Pancreas (tissue), 10 donors: ENCODE results near the gene SLC39A3. TPM values are rescaled to one million over a fixed set of nuclear protein-coding genes. Genes with fewer than 3 reads are reported as not detected.

ENCODE experiments used
- ATAC-seq, 4 donors: fragments of 200-7000 bp; cut with Tn5 transposase; one replicate each; pipeline versions ENCODE4 v1.8.0 to v1.9.1; 2020; ENCODE audit warnings: mild to moderate bottlenecking in 4 of 4, moderate library complexity in 4 of 4
- DNase-seq, 6 donors: peaks; one replicate each; pipeline ENCODE4 v3.0.0-alpha.2; 2020
- FAIRE-seq: peaks from 2 replicates; lab custom pipeline; 2012; peaks lifted over from hg19 to GRCh38; lab: Jason Lieb, UNC
- H3K27ac ChIP-seq, 4 donors: fragments of 200-600 bp; sonication (generic); 1 replicate in 3 of 4; 2 replicates in 1 of 4; pipeline versions ENCODE4 v1.5.0 to v1.8.0; 2020
- H3K27me3 ChIP-seq, 4 donors: fragments of 200-600 bp; one replicate each; pipeline ENCODE4 v1.8.0; 2021
- H3K36me3 ChIP-seq, 3 donors: fragments of 200-600 bp; sonication (generic) in 1 of 3; one replicate each; pipeline versions ENCODE4 v1.5.0 to v1.8.0; 2020 to 2021
- H3K4me1 ChIP-seq, 3 donors: fragments of 200-600 bp; one replicate each; pipeline ENCODE4 v1.8.0; 2021
- H3K4me3 ChIP-seq, 4 donors: fragments of 200-600 bp; sonication (generic) in 2 of 4; one replicate each; pipeline versions ENCODE4 v1.5.0 to v1.8.0; 2020 to 2021
- H3K9me3 ChIP-seq, 4 donors: fragments of 200-600 bp; one replicate each; pipeline ENCODE4 v1.8.0; 2021
- CTCF ChIP-seq, 4 donors: fragments of 200-600 bp; sonication (generic) in 3 of 4; IDR thresholded peaks; one replicate each; pipeline versions ENCODE4 v1.5.0 to v1.8.0; 2021; ENCODE audit warnings: antibody characterized with exemption in 4 of 4
- WGBS, 2 donors: extraction: QIAGEN DNeasy Blood & Tissue Kit; methylation state at CpG; one replicate each; pipeline ENCODE4 v1.1.7; 2013; 5-methylcytosine and 5-hydroxymethylcytosine counted together
- intact Hi-C, 3 donors: fragments of 100-400 bp; cut with DNase I; formaldehyde crosslinking; loops; one replicate each; pipeline versions ENCODE4 v1.11.1 to v1.14.2; 2022
- polyA plus RNA-seq, 2 donors: library from polyadenylated mRNA; stranded (reverse); fragments of 200-250 nt; gene quantifications; one replicate each; pipeline ENCODE4 v1.2.3, GENCODE V29; 2013
- total RNA-seq, 6 donors: library from RNA; stranded (reverse); fragmentation: NEBNext Ultra II Directional in 4 of 6; extraction: Animal tissue kit (Norgen Biotek cat#: 25700) in 4 of 6; gene quantifications; one replicate each; pipeline versions ENCODE4 v1.2.1 to v1.2.4, GENCODE V29; 2021 to 2023
- donor health status: healthy with polysubstance abuse.
- donor health status: DM: no; HTN: no; CAD: no; lungs with moderate emphysema.
- donor health status: DM: no; HTN: no; CAD: no.
- donor health status: control.
- donor health status: control.
- donor health status: Bipolar disorder and iron deficiency.
- donor health status: DM: yes; HTN: yes; CAD: no.
- donor health status: DM: no; HTN: no; CAD: no.
- donor health status: DM: no; HTN: no; CAD: no.
- donor health status: DM: yes; HTN: yes; CAD: no.

The SLC39A3 gene
- total and polyA plus RNA-seq, 8 donors = 8.7 to 25.6 (median 13.0) TPM

DNA sequence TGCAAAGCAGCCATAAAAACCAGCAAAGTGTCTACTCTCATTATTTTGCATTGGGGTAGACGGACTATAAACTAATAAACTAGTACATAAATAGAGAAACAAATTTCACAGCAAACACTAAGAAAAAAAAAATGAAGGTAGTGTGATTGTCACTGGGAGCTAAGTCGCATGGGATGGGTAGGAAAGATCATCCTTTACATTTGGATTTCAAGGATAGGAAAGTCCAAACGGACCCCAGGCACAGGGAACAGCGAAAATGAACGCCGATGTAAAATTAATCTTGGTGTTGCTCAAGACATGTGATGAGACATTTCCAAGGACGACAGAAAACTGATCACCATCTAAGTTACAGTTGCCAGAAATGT lies 43.9 kb upstream of the SLC39A3 start:
- no peak for ATAC-seq
- Histone ChIP-seq H3K27me3 (no peaks in the 10 kb centered on the region), H3K36me3 (no peaks in the 10 kb centered on the region), H3K4me3 (peak overlapping the region in 1 of 4 donors; percentile 89), H3K27ac (peak overlapping the region; percentile 47 to 75 (median 72)), H3K9me3 (no peaks in the 10 kb centered on the region), H3K4me1 (peaks cover 5 to 27% (median 21%) of the 10 kb centered on the region in 3 donors)
- no peak for DNase-seq
- 55 to 71% methylated on average over 7 of the region's 7 CpGs for WGBS, 2 donors
- no peak for FAIRE-seq
- intact Hi-C loops = no loop called here
- no peak for TF ChIP-seq CTCF (IDR thresholded peaks at IDR 0.05)

GRCh38 chr19:2782936-2783780 lies 43.3 kb upstream of the SLC39A3 start, which contains the start of gene SGTA:
TSS of gene SGTA (minus strand) at chr19:2783273. CDS start at chr19:2769068, 14,205 bp downstream.
- ATAC-seq (peak; percentile 81 to 92 (median 86)), FAIRE-seq (peak; percentile 91), DNase-seq (peak; percentile 92 to 99 (median 98))
- Histone ChIP-seq H3K27me3 (no peaks in the 10 kb centered on the region), H3K4me1 (peaks cover 5 to 27% (median 21%) of the 10 kb centered on the region in 3 donors), H3K36me3 (no peaks in the 10 kb centered on the region), H3K27ac (peak within 1 kb of the TSS; percentile 73 to 87 (median 79)), H3K4me3 (peak within 1 kb of the TSS; percentile 73 to 100 (median 94)), H3K9me3 (no peaks in the 10 kb centered on the region)
- peak in 3 of 4 donors; percentile 15 to 43 (median 23) for TF ChIP-seq CTCF (IDR thresholded peaks at IDR 0.05)
- intact Hi-C loops = no loop called here
- 0% methylated on average over 62 to 68 of the region's 68 CpGs for WGBS, 2 donors

DNA sequence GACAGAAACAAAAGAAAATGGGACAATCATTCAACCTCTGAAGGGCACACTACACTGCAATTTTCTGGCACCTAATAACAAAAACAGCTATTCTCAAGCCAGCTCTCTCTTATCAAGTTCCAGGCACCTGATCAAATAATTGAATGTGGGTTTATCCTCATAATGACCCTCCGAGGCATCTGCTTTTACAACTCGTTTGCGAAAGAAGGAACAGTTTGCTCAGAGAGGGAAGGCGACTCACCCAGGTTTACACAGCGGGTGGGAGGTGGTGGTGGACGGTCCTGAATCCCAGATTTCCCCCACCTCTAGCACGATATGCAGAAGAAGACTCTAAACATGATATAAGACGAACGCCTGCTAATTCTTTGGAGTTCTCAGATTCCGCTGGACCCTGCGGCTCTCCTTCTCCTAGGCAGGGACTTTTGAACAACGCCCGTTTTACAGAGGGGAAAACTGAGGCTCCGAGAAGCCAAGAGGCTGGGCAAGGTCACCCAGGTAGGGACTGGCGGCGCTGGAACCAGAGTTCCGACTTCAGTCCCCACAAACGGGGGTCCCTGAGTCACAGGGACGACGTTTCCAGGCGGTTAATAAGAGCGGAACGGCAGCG lies 42.6 kb upstream of the SLC39A3 start:
- Histone ChIP-seq H3K27ac (peak overlapping the region; percentile 73 to 87 (median 79)), H3K9me3 (no peaks in the 10 kb centered on the region), H3K27me3 (no peaks in the 10 kb centered on the region), H3K4me3 (peak overlapping the region; percentile 73 to 100 (median 94)), H3K36me3 (no peaks in the 10 kb centered on the region), H3K4me1 (peaks cover 5 to 27% (median 21%) of the 10 kb centered on the region in 3 donors)
- ATAC-seq = peak in 1 of 4 donors; percentile 0
- no peak for DNase-seq
- intact Hi-C loops = no loop called here
- no peak for TF ChIP-seq CTCF (IDR thresholded peaks at IDR 0.05)
- WGBS, 2 donors = 0% methylated on average over 24 of the region's 24 CpGs
- FAIRE-seq = no peak

DNA sequence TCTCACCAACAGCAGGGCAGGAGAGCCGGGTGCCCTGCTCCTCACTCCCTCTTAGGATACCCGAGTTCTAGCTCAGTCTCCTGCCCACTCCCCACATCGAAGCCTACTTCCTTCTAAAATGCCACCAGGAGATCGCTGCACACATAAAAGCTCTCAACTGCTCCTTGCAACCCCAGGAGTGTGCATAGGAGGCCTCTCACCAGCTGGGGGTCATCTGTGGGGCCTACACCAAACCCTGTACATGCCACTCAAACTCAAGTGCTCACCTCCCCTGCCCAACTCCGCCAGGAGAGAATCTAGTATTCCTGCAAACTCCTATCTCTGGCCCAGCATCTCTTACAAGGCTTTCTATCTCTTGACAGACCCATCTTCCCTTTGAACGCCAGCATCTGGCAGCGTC lies 40.5 kb upstream of the SLC39A3 start:
- Histone ChIP-seq H3K36me3 (no peaks in the 10 kb centered on the region), H3K9me3 (no peaks in the 10 kb centered on the region), H3K27ac (no peak overlapping the region), H3K4me3 (no peak overlapping the region), H3K27me3 (no peaks in the 10 kb centered on the region), H3K4me1 (peaks cover 0 to 23% (median 21%) of the 10 kb centered on the region in 3 donors)
- no peak for DNase-seq
- no peak for TF ChIP-seq CTCF (IDR thresholded peaks at IDR 0.05)
- ATAC-seq = no peak
- 90 to 92% methylated on average over 7 of the region's 7 CpGs for WGBS, 2 donors
- no peak for FAIRE-seq
- intact Hi-C loops = no loop called here
